Endothelial cell of umbilical vein (primary cell): ENCODE results near the gene TRAF3. TPM values are rescaled to one million over a fixed set of nuclear protein-coding genes. Genes with fewer than 3 reads are reported as not detected.
"Not testable (repeated sequence)": the region's sequence is repeated elsewhere in the genome, so short reads cannot be mapped to it uniquely, and the experiment has no call there.

Experiments used
- BruUV-seq: library from RNA; stranded (reverse); fragments of 400-500 nt; replicated peaks from 2 replicates; lab custom pipeline; 2021; lab: Mats Ljungman, UMichigan
- CTCF ChIA-PET: fragments of 300-600, 350-600 bp; sonication (Branson Sonifier 250); formaldehyde crosslinking; loops from one replicate; lab custom pipeline; 2021; ENCODE audit warnings: antibody characterized with exemption, inconsistent platforms; lab: Charles Lee
- POLR2A ChIA-PET: fragments of 300-600, 350-600 bp; sonication (Branson Sonifier 250); formaldehyde crosslinking; loops from one replicate; lab custom pipeline; 2021; ENCODE audit warnings: antibody characterized with exemption, inconsistent platforms; lab: Charles Lee
- DNase-seq: peaks from one replicate; pipeline ENCODE4 v3.0.0-alpha.2; 2011; ENCODE audit warnings: low read depth, low spot score
- FAIRE-seq: peaks from 2 replicates; lab custom pipeline; 2011; peaks lifted over from hg19 to GRCh38; lab: Jason Lieb, UNC
- H2AFZ ChIP-seq: 2 replicates; pipeline ENCODE4 v1.6.0; 2012; ENCODE audit warnings: low read depth, low read length, control low read depth, inconsistent platforms
- H3K27ac ChIP-seq: 2 replicates; pipeline ENCODE4 v1.5.1; 2011; ENCODE audit warnings: low read depth, mild to moderate bottlenecking, control low read depth, low read length, moderate library complexity; ENCODE audit not compliant: insufficient read depth
- H3K27me3 ChIP-seq, 2 experiments: 2 replicates each; pipeline versions ENCODE4 v1.6.0 to v1.6.1; 2011; ENCODE audit warnings: low read length in 2 of 2, mixed read lengths in 1 of 2; ENCODE audit not compliant: control insufficient read depth in 2 of 2, insufficient read depth in 2 of 2
- H3K36me3 ChIP-seq, 2 experiments: 2 replicates in 1 of 2; 3 replicates in 1 of 2; pipeline ENCODE4 v1.5.1; 2011; ENCODE audit warnings: low read length in 2 of 2, mild to moderate bottlenecking in 1 of 2, moderate library complexity in 1 of 2; ENCODE audit not compliant: control insufficient read depth in 2 of 2, insufficient read depth in 2 of 2; ENCODE audit errors: extremely low read depth in 1 of 2
- H3K4me1 ChIP-seq: 3 replicates; pipeline ENCODE4 v1.5.1; 2011; ENCODE audit warnings: mild to moderate bottlenecking, low read length; ENCODE audit not compliant: control insufficient read depth, insufficient read depth; ENCODE audit errors: extremely low read depth
- H3K4me2 ChIP-seq: 2 replicates; pipeline ENCODE4 v1.6.1; 2011; ENCODE audit warnings: low read length, control low read depth, mixed read lengths; ENCODE audit not compliant: insufficient read depth
- H3K4me3 ChIP-seq, 3 experiments: fragments of 200-600 bp in 1 of 3; sonication (generic), shearing (Covaris generic) in 1 of 3; replicated peaks in 1 of 3; 2 replicates each; pipeline ENCODE4 v1.5.1; 2011 to 2016; ENCODE audit warnings: control low read depth in 3 of 3, low read length in 3 of 3, mild to moderate bottlenecking in 2 of 3, inconsistent platforms in 1 of 3, low read depth in 1 of 3, moderate library complexity in 1 of 3; ENCODE audit not compliant: insufficient read depth in 1 of 3
- H3K79me2 ChIP-seq: 2 replicates; pipeline ENCODE4 v1.6.0; 2012; ENCODE audit warnings: low read length, inconsistent platforms; ENCODE audit not compliant: control insufficient read depth, insufficient read depth
- H3K9ac ChIP-seq: replicated peaks from 2 replicates; pipeline ENCODE3; 2011; ENCODE audit warnings: low read length, control low read depth; ENCODE audit not compliant: insufficient read depth; ENCODE audit errors: extremely low read depth
- H3K9me1 ChIP-seq: replicated peaks from 3 replicates; pipeline ENCODE4 v1.6.0; 2011; ENCODE audit warnings: mild to moderate bottlenecking, low read length; ENCODE audit not compliant: control insufficient read depth, insufficient read depth; ENCODE audit errors: extremely low read depth
- H3K9me3 ChIP-seq: replicated peaks from 2 replicates; pipeline ENCODE4 v1.5.1; 2012; ENCODE audit warnings: low read length, inconsistent platforms; ENCODE audit not compliant: control insufficient read depth, insufficient read depth
- H4K20me1 ChIP-seq: replicated peaks from 2 replicates; pipeline ENCODE3; 2011; ENCODE audit warnings: mild to moderate bottlenecking, low read length; ENCODE audit not compliant: control insufficient read depth, insufficient read depth; ENCODE audit errors: extremely low read depth
- EZH2 ChIP-seq: IDR thresholded peaks from 2 replicates; pipeline ENCODE4 v1.6.1; 2012; ENCODE audit warnings: borderline replicate concordance, low read depth, mild to moderate bottlenecking, moderate library complexity, low read length, inconsistent platforms; ENCODE audit not compliant: severe bottlenecking
- FOS ChIP-seq: IDR thresholded peaks from 2 replicates; pipeline ENCODE4 v1.6.1; 2011; ENCODE audit warnings: mild to moderate bottlenecking, low read length, moderate library complexity, borderline replicate concordance; ENCODE audit not compliant: insufficient read depth
- GATA2 ChIP-seq: IDR thresholded peaks from 2 replicates; pipeline ENCODE4 v1.7.0; 2011; ENCODE audit warnings: low read depth, mild to moderate bottlenecking, moderate library complexity, mixed read lengths, low read length; ENCODE audit not compliant: insufficient read length, insufficient read depth
- JUN ChIP-seq: IDR thresholded peaks from 2 replicates; pipeline ENCODE4 v1.6.1; 2011; ENCODE audit warnings: borderline replicate concordance, low read depth; ENCODE audit not compliant: insufficient read length, insufficient read depth
- MYC ChIP-seq: IDR thresholded peaks from one replicate; pipeline ENCODE4 v1.6.1; 2011; ENCODE audit warnings: mild to moderate bottlenecking, low read depth, low read length
- POLR2A ChIP-seq: IDR thresholded peaks from 2 replicates; pipeline ENCODE4 v1.6.1; 2012; ENCODE audit warnings: low read depth, mild to moderate bottlenecking, control low read depth, low read length
- dilution Hi-C: fragments of 300-500 bp; cut with MboI; formaldehyde crosslinking; loops from one replicate; pipeline ENCODE4 v1.15.0; 2019; ENCODE audit warnings: low sequenced_read_pairs; ENCODE audit not compliant: extremely low pct_ligation_motif_present
- intact Hi-C: fragments of 100-400 bp; cut with micrococcal nuclease; formaldehyde crosslinking; loops from one replicate; pipeline ENCODE4 v1.10.0; 2022
- polyA plus RNA-seq, 4 experiments: library from polyadenylated mRNA; depleted of rRNA in 3 of 4; stranded (reverse) in 3 of 4; unstranded in 1 of 4; fragments of >200 nt; gene quantifications; 2 replicates each; pipeline versions ENCODE4 v1.2.1 to v1.2.3, GENCODE V29; 2011 to 2012; ENCODE audit warnings: missing spikeins in 1 of 4
- total RNA-seq: library from RNA; stranded (reverse); gene quantifications from 2 replicates; pipeline ENCODE4 v1.2.3, GENCODE V29; 2021
- TF ChIP-seq, protein P1 (sequence below), 2 donors: IDR thresholded peaks; 1 replicate in 1 of 2; 2 replicates in 1 of 2; pipeline ENCODE4 v1.5.1; 2011; ENCODE audit warnings: low read length in 2 of 2, mild to moderate bottlenecking in 2 of 2, moderate library complexity in 2 of 2, control low read depth in 1 of 2, inconsistent platforms in 1 of 2, low read depth in 1 of 2; ENCODE audit not compliant: insufficient read depth in 1 of 2; ENCODE audit errors: extremely low read depth in 1 of 2
- TF ChIP-seq, protein P2 (sequence below): IDR thresholded peaks from 2 replicates; pipeline ENCODE4 v1.6.1; 2011; ENCODE audit not compliant: insufficient read depth, insufficient read length

TRAF3 gene
- total and polyA plus RNA-seq, 2 donors (not counting 3 experiments of a cell fraction or from before 2014, with no cell fraction given) = 14.4 to 27.6 TPM

DNA sequence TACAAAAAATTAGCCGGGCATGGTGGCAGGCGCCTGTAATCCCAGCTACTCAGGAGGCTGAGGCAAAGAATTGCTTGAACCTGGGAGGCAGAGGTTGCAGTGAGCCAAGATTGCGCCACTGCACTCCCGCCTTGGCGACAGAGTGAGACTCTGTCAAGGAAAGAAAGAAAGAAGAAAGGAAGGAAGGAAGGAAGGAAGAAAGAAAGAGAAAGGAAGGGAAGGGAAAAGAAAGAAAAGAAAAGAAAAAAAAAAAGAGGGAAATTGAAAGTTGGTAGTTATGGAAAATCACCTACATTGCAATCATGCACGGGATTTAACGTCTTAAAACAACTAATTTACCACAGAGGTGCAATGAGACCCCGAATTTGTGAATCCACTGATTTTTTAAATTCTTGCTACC, 11.5 kb upstream of the TRAF3 start:
- BruUV-seq, H3K4me2 ChIP-seq, H3K9me1 ChIP-seq, H4K20me1 ChIP-seq, DNase-seq, dilution Hi-C loops, intact Hi-C loops, H3K27me3 ChIP-seq, H3K9me3 ChIP-seq, H3K9ac ChIP-seq, H2AFZ ChIP-seq, H3K36me3 ChIP-seq, H3K4me3 ChIP-seq, H3K27ac ChIP-seq, H3K4me1 ChIP-seq, POLR2A ChIA-PET, H3K79me2 ChIP-seq, FAIRE-seq: not testable (repeated sequence)
- CTCF ChIA-PET = interaction anchor here (0.8 to 1.4 kb wide), 2 partner anchors 27 to 71 kb away, joined by 3 to 4 read pairs; no protein-coding TSS in a partner anchor

DNA sequence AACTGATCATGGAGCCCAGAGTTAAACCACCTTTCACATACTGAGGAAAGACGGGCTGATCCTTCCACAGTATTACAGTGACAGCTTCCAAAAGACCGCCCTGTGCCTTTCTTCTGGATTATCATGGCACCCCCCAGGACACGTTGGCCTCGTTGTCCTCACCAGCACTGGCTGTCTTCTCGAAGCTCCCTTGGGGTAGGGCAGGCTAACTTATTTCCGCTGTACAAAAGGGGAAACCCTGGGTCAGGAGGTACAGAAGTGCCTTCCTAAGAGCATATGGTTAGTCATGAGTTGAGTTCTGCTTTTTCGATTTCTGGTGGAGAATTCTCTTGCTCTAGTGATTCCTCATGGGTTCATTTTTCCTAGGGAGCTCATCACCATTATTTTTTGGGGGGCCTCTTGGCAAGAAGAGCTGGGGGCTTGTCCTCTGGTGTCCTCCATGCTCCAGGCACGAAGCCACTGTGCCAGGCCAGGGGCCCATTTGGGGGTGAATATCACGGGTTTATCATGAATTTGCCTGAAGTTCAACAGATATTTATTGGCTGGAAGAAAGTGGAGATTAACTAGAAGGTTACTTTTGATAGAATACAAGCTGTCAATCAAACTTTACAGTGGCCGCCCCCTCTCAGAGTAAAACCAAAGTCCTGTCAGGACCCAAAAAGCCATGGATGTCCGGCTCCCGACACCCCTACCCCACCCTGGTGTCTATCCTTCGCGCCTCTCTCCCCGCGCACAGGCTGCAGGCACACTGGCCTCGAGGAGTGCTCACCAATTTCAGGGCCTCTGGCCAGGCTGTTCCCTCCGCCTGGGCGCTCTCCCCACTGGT, 8.8 kb upstream of the TRAF3 start:
- POLR2A ChIA-PET = no interaction called here
- Histone ChIP-seq H3K27me3 (peaks cover 0 to 3% of the 10 kb centered on the region in 2 experiments), H3K4me3 (no peak overlapping the region), H4K20me1 (no peaks in the 10 kb centered on the region), H3K9ac (no peak overlapping the region), H3K27ac (no peak overlapping the region), H3K9me3 (no peaks in the 10 kb centered on the region), H3K4me1 (no peaks in the 10 kb centered on the region), H3K79me2 (no peaks in the 10 kb centered on the region), H3K4me2 (no peak overlapping the region), H3K36me3 (no peaks in the 10 kb centered on the region), H2AFZ (no peak overlapping the region), H3K9me1 (no peaks in the 10 kb centered on the region)
- CTCF ChIA-PET = no interaction called here
- dilution Hi-C loops = no loop called here
- BruUV-seq = no TSS peak
- intact Hi-C loops = no loop called here
- DNase-seq (no peak), FAIRE-seq (no peak)
- TF ChIP-seq JUN (no peak), EZH2 (no peak), MYC (no peak), POLR2A (no peak), GATA2 (no peak), FOS (no peak)
- TF ChIP-seq, protein P1, sequence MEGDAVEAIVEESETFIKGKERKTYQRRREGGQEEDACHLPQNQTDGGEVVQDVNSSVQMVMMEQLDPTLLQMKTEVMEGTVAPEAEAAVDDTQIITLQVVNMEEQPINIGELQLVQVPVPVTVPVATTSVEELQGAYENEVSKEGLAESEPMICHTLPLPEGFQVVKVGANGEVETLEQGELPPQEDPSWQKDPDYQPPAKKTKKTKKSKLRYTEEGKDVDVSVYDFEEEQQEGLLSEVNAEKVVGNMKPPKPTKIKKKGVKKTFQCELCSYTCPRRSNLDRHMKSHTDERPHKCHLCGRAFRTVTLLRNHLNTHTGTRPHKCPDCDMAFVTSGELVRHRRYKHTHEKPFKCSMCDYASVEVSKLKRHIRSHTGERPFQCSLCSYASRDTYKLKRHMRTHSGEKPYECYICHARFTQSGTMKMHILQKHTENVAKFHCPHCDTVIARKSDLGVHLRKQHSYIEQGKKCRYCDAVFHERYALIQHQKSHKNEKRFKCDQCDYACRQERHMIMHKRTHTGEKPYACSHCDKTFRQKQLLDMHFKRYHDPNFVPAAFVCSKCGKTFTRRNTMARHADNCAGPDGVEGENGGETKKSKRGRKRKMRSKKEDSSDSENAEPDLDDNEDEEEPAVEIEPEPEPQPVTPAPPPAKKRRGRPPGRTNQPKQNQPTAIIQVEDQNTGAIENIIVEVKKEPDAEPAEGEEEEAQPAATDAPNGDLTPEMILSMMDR (IDR thresholded peaks at IDR 0.05; ENCODE audit: extremely low read depth in 1 of 2, insufficient read depth in 1 of 2, low read depth in 1 of 2, low read length in 2 of 2) = no peak
- TF ChIP-seq, protein P2, sequence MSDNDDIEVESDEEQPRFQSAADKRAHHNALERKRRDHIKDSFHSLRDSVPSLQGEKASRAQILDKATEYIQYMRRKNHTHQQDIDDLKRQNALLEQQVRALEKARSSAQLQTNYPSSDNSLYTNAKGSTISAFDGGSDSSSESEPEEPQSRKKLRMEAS = no peak
